GM18526 (cell line): Measurements from ENCODE around the gene GPRC5D.

ENCODE experiments used
- POLR2A ChIP-seq: IDR thresholded peaks from 3 replicates; pipeline ENCODE4 v1.6.1; 2011; ENCODE audit not compliant: insufficient read length; ENCODE audit errors: extremely low read depth

The GPRC5D gene

GRCh38 chr12:12986775-12987331 lies 34.9 kb upstream of the GPRC5D start:
- no peak for TF ChIP-seq POLR2A

DNA sequence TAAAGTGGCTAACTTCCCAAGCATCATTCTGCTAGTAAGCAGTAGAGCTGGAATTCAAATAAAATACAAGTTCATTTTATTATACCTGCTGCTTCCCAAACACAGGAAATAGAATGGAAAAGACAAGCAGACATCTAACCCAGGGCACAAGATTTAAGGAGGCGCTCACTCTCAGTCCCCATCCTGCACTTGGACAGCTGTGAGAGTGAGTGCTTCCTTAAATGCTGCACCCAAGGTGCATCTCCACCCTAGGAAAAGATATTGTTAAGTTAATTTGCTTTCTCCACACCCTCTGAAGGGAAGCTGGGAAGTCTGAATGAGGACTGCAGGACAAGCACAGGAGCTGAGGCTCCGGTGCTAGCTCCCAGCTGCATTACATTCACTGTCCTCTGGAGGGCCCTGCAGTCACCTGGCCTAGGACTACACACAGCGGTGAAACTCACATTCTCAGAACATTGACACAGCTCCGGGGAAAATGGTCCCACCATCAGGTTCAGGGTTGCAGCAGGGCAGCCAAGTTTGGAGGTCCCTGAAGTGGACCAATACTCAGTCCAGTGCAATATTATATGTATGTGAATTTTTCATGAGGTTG lies 33.9 kb upstream of the GPRC5D start:
- no peak for TF ChIP-seq POLR2A

DNA sequence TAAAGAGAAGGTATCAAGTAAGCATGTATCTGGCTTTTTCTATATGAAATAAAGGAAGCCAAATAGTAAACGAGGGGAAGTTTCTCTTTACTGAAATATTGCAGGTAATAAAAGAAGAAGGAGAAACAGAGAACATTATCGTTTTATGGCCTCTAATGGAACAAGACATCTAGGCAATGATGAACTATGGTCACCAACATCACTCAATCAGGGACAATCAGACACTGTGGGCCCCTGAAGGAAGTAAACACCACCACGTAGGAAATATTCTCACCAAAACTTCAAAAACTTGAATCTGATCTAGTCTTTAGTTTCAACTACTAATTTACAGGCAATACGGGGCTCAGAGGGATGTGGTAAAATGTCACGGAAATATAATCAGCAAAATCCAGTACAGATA lies 32.2 kb upstream of the GPRC5D start:
- no peak for TF ChIP-seq POLR2A

- no peak for TF ChIP-seq POLR2A
Observed at GRCh38 chr12:12983420-12984035, 31.6 kb upstream of the GPRC5D start.

- no peak for TF ChIP-seq POLR2A
Observed at GRCh38 chr12:12982331-12982730, 30.4 kb upstream of the GPRC5D start.

DNA sequence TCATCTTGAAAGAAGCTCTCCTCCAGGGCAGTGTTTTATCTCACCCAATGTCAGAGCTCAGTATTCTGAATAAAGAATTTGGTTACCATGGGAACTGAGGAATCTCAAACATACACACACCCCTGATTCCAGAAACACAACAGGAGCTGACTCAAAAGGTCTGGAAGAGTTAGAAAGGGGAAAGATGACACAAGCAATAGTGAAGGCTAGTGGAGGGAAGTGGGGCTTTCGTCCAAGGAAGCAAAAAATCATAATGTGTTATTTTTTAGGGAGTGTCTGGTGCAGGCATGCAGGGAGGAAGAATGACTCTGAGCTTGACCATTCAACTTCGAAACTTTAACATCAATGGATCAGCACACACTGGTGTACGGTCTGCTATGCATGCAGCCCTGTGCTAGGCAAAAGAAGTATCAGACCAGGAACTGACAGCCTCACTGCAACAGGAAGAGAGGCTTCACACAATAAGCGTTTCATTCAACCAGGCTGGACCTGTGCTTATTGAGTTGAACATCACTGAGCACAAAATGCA lies 27.8 kb upstream of the GPRC5D start:
- TF ChIP-seq POLR2A, result no peak

- TF ChIP-seq POLR2A, result no peak
Observed at GRCh38 chr12:12979126-12979525, 27.2 kb upstream of the GPRC5D start.

DNA sequence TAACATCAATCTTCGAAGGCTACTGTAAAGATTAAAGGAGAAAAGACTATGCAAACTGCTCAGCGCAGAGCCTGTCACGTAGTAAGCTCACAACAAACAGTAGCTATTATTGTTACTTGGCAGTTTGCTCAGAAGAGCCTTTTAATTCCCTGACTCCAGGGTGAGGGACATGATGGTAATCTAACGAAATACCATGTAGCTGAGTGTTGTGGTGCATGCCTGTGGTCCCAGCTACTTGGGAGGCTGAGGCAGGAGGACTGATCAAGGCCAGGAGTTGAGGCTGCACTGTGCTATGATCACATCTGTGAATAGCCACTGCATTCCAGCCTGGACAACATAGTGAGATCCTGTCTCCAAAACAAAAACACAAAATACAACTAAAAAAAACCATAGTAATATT lies 25.3 kb upstream of the GPRC5D start:
- TF ChIP-seq POLR2A, result no peak

DNA sequence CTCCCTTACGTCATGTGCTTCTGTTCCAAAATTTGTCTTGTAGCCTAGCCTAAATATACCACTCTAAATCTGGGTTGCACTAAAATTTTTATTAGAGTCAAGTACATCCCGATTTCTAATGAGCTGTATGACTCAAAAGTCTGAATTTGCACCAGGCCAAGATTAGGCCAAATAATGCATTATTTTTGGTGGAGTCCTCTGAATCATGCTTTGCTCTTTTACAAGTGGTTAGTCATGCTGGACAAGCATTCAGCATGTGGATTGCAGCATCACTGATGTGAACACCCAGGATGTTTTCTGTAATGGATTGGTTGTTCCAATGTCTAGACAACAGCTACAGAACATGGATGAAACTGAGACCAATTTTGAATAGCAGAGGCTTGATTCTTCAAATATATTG lies 24.4 kb upstream of the GPRC5D start:
- TF ChIP-seq POLR2A, result no peak

DNA sequence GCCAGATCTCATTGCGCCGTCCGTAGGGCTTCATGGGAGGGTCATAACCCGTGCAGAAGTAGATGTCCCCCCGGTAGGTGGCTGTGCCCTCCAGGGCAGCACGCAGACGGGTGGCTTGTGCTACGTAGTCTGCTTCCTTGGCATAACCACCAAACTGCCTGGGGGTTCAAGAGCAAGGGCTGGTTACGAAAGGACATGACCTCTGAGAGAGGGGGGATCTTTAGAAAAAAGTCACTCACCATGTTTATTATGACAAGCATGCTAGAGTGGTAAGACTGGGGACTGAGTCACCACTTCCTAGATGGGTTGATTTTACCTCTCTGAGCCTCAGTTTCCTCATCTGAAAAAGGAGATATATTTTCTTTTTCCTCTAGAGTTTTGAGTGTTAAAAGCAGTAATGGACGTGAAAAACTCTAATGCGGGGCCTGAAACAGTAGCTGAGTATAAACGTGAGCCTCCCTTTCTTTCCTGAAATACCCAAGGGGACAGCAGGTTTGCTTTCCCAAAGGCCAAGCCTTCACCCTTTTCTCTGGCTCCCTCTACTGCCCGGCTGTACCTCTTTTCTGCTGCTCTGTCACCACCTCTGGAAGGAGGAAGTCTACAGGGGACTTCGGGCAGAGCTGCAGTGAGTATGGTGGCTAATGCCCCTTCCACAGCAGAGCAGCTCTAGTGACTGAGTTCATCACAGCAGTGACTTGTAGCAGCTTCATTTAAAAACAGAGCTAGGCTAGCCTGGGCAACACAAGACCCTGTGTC lies 23.5 kb upstream of the GPRC5D start:
- TF ChIP-seq POLR2A, result no peak

DNA sequence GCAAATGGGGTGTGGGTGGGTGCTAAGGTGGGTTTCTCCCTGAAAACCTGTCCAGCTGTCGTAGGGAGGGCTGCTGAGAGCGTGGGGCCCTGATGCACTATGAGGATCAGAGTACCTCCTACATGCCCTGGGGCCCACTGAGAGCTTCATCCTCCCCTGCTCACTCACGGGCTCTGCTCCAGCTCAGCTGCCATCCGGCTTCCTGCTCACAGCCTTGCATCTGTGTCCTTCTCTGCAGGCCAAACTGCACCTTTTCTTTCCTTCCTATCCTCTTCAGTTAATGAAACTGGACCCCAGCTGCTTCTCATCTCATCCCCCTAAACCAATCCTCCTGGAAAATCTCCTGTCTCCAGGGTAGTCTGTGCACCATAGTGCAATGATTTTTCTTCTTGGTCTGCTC lies 22.2 kb upstream of the GPRC5D start:
- no peak for TF ChIP-seq POLR2A

GRCh38 chr12:12973019-12973418 lies 21.0 kb upstream of the GPRC5D start:
- TF ChIP-seq POLR2A, result no peak

DNA sequence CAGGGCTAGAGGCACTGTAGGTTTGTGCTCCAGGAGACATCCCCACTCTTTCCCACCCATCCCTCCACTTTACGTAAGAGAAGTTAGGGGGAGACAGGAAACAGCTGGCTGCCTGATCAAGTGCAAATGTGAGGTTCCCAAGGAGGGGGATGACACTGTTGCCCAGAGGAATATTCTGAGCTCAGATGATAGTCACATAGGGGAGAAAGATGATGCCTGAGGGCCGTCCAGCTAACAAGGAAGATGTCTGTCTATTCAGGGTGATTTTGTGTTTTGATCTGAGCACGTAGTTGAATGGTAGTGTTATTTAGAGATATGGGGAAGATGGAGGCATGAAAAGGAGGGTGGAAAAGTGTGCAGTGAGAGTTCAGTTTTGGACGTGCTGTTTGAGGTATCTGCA lies 13.9 kb upstream of the GPRC5D start:
- TF ChIP-seq POLR2A, result no peak

DNA sequence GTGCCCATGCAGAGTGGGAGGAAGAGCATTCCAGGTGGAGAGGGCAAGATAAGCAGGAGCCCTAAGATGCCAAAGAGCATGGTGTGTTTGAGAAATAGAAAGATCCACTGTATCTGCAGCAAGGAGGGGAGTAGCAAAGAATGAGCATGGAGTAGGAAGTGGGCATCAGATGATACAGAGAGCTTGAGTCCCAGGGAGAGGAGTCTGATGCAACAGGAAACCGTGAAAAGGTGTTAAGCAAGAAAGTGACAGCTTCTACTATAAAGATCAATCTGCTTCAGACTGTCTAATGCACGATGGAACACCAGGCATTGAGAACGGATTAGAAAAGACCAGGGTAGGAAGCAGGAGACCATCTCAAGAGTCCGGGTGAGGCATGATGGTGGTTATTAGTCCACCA lies 12.3 kb upstream of the GPRC5D start:
- TF ChIP-seq POLR2A, result no peak

DNA sequence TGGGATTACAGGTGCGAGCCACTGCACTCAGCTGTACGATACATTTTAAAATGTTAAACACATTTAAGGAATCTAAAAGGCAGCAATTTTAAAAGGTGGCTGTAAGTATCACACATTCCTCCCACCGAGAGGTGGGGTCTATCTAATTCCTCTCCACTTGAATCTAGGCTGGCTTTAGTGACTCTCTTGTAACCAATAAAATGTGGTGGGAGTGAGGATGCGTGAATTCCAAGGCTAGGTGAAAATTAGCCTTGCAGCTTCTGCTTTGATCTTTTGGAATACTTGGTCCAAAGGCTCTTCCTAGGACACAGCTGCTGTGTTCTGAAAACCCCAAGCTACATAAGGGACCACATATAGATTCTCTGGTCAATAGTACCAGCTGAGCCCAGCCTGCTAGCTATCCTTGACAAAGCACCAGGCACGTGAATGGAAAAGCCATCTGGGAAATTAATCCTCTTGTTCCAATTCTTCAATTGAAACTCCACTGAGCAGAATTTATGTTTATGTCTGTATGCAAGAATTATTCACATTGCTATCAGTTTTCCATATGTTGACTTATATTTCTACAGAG lies 8.8 kb upstream of the GPRC5D start:
- TF ChIP-seq POLR2A, result no peak

DNA sequence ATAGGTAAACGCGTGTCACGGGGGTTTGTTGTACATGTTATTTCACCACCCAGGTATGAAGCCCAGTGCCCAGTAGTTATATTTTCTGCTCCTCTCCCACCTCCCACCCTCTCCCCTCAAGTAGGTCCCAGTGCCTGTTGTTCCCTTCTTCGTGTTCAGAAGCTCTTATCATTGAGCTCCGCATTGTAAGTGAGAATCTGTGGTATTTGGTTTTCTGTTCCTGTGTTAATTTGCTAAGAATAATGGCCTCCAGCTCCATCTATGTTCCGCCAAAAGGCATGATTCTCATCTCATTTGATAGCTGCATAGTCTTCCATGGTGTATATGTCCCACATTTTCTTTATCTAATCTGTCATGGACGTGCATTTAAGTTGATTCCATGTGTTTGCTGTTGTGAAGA lies 6.9 kb upstream of the GPRC5D start:
- no peak for TF ChIP-seq POLR2A
